GM21737 (cell line): ENCODE data around the gene NTRK2.

Experiments
- ATAC-seq: cut with Tn5 transposase; IDR thresholded peaks from one replicate; pipeline ENCODE4 v1.9.1; 2021; ENCODE audit warnings: mild to moderate bottlenecking, moderate library complexity; ENCODE audit not compliant: unreplicated experiment

Gene NTRK2

GRCh38 chr9:84669288-84670137 lies at the start of gene NTRK2:
Gene NTRK2, plus strand, starts transcription at chr9:84669729. Its CDS starts 1,020 bp downstream, at chr9:84670749.
- no peak for ATAC-seq

DNA sequence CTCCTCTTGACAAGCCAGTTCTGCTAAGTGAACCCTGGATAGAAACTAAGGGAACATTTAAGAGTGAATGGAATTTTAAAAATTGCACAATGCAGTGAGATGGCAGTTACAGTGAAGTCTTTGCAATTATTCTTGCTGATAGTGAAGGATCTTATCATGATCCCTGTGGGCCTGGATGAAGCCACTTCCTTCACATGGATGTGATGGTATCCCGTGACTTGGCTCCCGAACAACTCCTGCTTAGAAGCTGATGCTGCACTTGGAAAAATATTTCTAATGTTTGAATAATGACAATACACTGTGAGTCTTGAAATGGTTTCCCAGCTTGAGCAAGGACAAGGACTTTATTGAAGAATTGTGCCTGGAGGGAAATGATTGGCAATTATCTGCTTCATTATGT lies 49.2 kb upstream of the NTRK2 start:
- no peak for ATAC-seq

DNA sequence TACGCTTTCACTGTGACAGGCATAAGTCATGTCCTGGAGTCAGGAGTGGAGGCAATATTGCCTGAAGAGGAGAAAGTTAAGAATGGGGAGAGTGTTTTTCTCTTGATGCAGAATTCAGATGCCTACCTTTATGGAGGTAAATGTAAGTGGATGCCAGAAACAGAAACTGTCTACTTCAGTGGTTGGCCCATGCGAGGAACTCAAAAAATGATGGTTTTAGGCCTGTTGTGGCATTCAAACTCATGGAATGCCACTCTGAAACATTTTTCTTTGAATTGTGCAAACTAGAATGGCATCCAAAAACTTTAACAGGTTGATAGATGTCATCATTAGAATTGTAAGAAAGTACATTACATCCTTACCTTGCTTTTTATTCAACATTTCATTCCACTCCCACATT lies 47.7 kb upstream of the NTRK2 start:
- ATAC-seq, result no peak

DNA sequence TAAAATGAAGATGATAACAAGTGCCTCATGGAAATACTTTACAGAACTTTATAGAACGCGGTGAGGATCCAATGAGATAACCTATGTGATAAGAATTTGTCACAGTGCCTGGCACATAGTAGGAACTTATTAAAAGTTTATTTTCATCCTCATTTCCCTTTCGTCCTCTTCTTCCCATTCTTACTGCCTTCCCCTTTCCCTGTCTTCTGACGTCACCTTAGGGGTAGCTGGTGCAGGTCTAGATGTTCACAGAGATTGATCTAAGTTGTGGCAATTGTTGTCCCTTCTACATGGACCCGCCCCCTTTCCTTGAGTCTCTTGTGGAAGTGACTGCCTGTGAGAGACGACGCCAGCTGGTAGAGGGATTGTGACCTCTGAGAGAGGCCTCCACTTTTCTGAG lies 46.5 kb upstream of the NTRK2 start:
- no peak for ATAC-seq

- no peak for ATAC-seq
These were observed 33.1 kb upstream of the NTRK2 start for GRCh38 chr9:84636436-84636835.

GRCh38 chr9:84642553-84643141 lies 26.9 kb upstream of the NTRK2 start:
- no peak for ATAC-seq

DNA sequence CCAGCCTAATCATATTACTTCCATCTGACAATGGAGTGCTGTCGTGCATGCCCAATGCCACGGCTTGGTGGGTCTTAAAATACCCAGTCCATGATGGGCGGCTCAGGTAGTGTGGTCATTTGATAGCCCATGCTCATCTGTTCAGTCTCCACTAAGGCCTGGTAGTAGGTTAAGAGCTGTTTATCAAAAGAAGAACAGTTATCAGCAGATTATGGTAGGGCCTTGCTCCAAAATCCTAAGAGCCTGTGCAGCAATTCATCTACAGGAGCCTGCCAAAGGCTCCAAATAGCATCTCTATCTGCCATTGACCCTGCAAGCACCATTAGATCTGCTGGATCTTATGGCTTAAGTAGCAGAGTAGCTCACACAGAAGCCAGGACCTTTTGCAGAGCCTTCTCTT lies 21.8 kb upstream of the NTRK2 start:
- ATAC-seq, result no peak

GRCh38 chr9:84652496-84653120 lies 16.9 kb upstream of the NTRK2 start:
- ATAC-seq, result no peak

DNA sequence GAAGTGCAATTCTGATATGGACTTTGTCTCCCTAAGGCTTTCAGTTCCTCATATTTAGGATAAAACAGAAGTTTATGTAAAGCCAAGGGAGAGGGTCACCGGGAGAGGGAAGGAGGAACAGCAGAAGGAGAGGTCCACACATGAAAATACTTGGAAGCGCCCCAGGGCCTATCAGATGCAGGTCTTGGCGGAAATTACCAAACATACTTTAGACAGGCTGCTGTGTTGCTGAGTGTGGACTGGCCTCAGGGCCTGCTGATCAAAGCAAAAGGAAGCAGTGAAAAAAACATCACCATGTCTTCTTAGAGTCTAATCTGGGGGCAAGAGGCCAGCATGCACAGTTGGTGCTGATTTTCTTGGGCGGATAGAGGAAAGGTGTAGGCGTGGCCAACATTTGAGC lies 14.1 kb upstream of the NTRK2 start:
- no peak for ATAC-seq

DNA sequence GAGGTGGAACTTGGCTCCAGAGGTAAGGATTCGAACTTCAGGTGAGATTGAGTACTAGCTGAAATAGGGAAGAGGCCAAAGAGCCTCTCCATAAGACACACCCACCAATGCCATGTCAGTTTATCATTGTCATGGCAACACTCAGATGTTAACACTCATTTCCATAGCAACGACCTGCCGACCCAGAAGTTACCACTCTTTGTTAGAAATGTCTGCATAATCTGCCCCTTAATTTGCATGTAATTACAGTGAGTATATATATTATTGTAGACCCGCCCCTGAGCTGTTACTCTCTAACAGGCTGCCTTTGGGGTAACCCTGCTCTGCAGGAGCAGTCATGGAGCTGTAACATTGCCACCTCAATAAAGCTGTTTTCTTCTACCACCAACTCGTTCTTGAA lies 10.2 kb upstream of the NTRK2 start:
- ATAC-seq, result no peak

- ATAC-seq, result no peak
These were observed 9.8 kb upstream of the NTRK2 start for GRCh38 chr9:84659773-84660172.

DNA sequence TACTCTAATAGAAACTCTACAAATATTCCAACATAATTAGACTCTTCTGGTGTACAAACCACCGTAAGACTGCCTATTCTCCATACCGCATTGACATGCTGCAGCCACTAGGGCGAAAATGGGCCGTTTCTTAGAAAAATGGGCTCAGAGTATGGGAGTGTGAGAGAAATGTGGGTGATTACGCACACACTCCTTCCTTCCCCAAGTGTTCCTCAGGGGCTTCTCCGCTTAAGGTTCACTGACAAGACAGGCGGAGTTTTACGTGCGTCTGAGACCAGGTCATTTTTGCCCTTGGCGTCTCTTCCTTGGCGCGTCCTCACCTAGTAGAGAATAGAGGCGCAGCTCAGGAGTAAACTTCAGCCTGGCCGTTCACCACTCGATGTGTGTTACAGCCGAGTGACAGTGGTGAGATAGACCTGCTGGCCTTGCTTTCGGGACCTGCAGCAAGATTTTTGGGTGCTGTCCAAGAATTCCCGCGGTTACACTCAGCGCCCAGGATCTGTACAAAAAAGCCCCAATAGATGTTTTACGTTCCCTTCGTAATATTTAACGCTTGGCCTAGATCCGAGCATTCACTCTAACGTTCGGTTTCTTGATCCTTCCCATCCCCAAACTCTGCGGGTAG lies 1.8 kb upstream of the NTRK2 start:
- peak; percentile 11 for ATAC-seq

DNA sequence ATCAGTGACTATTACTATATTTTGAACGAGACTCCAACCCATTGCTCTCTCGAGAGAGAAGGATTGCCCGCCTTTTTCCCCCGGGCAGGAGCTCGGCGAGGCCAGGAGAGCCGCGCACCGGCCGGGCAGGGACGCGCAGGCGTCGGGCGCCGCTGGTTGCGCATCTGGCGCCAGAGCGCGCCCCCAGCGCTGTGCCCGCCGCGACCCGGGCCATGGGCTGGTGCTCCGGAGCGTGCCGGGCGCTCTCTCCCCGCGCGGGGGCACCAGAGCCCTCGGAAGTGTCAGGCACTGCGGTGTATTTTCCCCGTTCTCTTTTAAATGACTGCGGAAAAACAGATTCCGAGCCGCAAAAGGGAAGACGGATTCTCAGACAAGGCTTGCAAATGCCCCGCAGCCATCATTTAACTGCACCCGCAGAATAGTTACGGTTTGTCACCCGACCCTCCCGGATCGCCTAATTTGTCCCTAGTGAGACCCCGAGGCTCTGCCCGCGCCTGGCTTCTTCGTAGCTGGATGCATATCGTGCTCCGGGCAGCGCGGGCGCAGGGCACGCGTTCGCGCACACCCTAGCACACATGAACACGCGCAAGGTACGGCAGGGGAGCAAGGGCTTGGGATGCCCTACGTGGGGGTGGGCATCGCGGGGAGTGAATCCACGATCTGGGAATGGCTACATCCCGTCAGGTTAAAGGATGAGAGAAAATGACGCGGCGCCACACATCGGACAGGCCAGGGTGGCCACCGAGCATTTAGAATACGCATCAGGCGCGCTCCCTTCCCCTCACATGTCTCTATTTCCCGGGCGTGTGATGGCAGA lies 1.1 kb upstream of the NTRK2 start:
- peak; percentile 78 for ATAC-seq

DNA sequence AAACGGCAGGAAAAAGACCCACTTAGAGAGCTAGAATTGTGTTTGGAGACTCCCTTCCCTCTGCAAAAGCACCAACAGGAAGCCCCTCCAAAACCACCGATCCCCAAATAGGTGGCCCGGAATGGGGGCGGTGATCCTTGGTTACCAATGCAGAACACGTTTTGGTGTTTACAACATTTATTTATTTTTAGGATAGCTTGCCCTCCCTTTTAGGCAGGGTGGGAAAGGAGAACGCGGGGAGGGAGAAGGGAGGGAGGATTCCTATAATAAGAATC lies 579 bp upstream of the NTRK2 start:
- no peak for ATAC-seq

GRCh38 chr9:84670138-84671041 lies 861 bp downstream of the NTRK2 start:
- no peak for ATAC-seq

- ATAC-seq, result no peak
These were observed 2.3 kb downstream of the NTRK2 start for GRCh38 chr9:84671586-84672521.

- no peak for ATAC-seq
These were observed 4.3 kb downstream of the NTRK2 start for GRCh38 chr9:84673806-84674205.

DNA sequence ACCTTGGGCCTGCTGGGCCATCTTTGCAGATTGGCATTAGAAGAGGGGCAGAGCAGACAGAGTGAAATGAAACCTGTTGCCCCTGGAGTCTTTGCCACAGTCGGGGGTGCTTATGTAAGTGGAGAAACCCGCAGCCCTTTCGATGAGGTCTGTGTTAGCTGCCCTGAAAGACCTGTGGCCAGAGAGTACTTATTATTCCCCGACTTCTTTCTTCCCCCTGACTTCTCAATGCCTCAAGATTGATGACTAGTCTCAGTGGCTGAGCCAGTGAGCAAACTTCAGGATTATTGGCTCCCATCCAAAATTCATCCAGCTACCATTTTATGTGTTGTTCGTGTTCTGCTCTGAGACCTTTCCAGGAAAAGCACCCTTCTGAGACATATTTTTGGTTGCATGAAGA lies 7.6 kb downstream of the NTRK2 start:
- no peak for ATAC-seq

- no peak for ATAC-seq
These were observed 10.0 kb downstream of the NTRK2 start for GRCh38 chr9:84679571-84679970.
